Fibroblast of skin of right quadriceps (primary cell): Measurements from ENCODE around the gene SAGE1.
A peak's percentile ranks its signal among the peaks of the same experiment; 100 is the strongest.
"Not testable (repeated sequence)": the region's sequence is repeated elsewhere in the genome, so short reads cannot be mapped to it uniquely, and the experiment has no call there.

Experiments used
- DNase-seq: peaks from one replicate; pipeline ENCODE4 v3.0.0-alpha.2; 2013

Gene SAGE1

GRCh38 chrX:135893294-135893817 lies at the start of gene SAGE1, which contains the start of gene CT45A10:
Gene SAGE1, plus strand, starts transcription at chrX:135893716. Its CDS starts 2,527 bp downstream, at chrX:135896243.
Gene CT45A10, minus strand, starts transcription at chrX:135893444. Its CDS starts 8,100 bp downstream, at chrX:135885344.
- no peak for DNase-seq

DNA sequence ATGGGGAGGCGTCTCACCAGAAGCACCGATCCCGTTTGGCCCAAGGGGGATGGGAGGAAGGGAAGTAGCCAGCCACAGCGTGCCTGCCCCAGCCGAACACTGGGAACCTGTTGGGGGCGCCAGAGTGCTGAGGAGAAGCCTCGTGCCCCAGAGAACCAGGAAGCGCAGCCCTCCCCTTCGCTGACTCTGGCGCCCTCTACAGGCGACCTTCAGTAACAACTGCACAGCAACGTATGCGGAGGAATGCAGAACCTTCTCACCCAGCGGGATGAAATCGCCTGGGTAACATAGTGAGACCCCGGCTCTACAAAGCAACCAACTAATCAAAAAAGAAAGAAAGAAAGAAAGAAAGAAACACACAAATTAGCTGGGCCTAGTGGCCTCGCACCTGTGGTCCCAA lies 39.1 kb upstream of the SAGE1 start, which contains the start of gene CT45A8:
CT45A8 (minus strand) TSS at position 101 of the 400 bp plus-strand sequence. CDS start 3,755 bp downstream, outside the sequence.
- not testable (repeated sequence) for DNase-seq

DNA sequence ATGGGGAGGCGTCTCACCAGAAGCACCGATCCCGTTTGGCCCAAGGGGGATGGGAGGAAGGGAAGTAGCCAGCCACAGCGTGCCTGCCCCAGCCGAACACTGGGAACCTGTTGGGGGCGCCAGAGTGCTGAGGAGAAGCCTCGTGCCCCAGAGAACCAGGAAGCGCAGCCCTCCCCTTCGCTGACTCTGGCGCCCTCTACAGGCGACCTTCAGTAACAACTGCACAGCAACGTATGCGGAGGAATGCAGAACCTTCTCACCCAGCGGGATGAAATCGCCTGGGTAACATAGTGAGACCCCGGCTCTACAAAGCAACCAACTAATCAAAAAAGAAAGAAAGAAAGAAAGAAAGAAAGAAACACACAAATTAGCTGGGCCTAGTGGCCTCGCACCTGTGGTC lies 21.8 kb upstream of the SAGE1 start, which contains the start of gene CT45A9:
CT45A9 (minus strand) TSS at position 101 of the 400 bp plus-strand sequence. CDS start 3,751 bp downstream, outside the sequence.
- not testable (repeated sequence) for DNase-seq

DNA sequence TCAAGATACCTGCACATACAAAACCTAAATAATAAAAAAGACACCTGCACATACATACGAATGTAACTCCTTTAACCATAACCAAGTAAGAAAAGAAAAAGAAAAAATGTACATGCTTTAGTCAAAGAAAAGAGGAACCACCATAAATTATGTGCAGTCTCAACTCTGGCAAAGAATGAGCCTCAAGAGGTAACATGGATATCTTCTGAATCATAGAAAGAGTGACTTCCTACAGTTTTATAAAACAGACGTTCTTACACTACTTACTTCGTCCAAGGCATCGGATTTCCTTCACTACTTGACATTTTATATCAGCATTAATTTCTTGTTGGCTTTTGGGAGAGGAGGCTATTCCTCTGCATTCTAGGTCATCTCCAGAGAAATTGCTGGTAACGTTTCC lies 10.8 kb upstream of the SAGE1 start:
- not testable (repeated sequence) for DNase-seq

GRCh38 chrX:135888230-135888629 lies 5.3 kb upstream of the SAGE1 start:
- not testable (repeated sequence) for DNase-seq

DNA sequence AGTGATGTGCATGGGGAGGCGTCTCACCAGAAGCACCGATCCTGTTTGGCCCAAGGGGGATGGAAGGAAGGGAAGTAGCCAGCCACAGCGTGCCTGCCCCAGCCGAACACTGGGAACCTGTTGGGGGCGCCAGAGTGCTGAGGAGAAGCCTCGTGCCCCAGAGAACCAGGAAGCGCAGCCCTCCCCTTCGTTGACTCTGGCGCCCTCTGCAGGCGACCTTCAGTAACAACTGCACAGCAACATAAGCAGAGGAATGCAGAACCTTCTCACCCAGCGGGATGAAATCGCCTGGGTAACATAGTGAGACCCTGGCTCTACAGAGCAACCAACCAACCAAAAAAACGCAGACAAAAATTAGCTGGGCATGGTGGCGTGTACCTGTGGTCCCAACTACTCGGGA lies 4.5 kb upstream of the SAGE1 start:
- not testable (repeated sequence) for DNase-seq

- no peak for DNase-seq
Observed at GRCh38 chrX:135890087-135890585, 3.4 kb upstream of the SAGE1 start.

DNA sequence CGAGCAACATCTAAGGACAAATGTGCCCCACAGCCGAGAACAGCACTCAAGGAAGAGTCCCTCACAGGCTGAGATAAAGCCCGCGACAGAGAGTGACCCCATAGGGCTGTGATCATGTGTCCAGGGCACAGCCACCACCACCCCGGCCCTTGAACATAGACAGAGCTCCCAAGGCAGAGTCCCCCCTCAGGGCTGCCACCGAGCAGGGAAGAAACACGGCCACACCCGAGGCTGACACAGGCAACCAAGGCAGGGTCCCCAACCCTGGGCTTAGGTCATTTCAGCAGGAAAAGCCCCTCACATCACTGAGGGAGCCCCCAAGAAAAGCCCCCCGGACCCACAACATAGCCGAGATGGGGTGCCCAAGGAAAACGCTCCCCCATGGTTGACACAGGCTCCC lies 735 bp upstream of the SAGE1 start:
- DNase-seq, result no peak

DNA sequence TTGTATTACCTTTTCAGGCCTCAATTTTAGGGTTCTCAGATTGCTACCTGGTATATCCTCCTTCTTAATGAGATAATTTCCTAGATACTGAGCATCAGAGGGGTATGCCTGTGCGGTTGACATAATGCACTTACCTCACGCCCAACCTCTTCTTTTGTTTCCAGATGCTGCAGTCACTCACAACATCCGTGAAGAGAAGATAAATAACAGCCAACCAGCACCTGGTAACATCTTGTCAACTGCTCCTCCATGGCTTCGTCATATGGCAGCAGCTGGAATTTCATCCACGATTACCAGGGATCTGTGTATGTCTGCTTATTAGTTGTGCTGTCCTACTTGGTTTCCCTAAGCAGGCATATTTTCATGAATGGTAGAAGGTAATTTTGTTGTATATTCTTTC lies 16.7 kb downstream of the SAGE1 start:
- no peak for DNase-seq

DNA sequence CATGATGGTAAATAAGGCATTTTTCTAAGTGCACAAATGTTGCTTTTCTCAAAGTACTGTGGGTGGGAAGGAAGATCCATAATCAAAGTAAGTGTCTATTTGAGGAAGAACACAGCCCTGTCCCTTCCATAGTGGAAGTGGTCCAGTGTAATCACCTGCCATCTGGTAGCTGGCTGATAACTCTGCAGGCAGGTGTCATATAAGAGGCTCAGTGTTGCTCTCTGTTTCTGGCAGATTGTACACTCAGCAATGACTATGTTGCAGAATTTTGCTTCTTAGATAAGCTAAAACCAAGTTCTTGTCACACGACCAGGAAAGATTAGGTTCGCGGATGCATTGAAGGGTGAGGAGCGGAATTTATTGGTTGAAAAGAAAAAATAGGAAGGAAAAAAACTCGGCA lies 20.9 kb downstream of the SAGE1 start:
- DNase-seq, result no peak

- DNase-seq, result not testable (repeated sequence)
Observed at GRCh38 chrX:135920516-135920915, 27.0 kb downstream of the SAGE1 start.

DNA sequence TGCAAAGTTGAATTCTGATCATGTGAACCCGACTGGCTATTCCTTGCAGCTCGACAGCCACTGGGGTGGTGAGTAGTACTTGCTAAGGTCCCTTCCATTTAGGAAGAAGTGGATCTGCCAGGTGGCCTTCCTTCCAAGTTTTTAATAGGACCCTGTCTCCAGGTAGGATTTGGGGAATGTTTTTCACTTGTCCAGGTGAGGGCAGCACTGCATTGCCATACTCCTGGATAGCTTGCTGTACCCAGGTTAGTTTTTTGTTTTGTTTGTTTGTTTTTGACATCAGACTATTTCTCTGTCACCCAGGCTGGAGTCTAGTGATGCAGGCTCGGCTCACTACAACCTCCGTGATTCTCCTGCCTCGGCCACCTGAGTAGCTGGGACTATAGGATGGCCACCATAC lies 29.8 kb downstream of the SAGE1 start:
- DNase-seq, result no peak

DNA sequence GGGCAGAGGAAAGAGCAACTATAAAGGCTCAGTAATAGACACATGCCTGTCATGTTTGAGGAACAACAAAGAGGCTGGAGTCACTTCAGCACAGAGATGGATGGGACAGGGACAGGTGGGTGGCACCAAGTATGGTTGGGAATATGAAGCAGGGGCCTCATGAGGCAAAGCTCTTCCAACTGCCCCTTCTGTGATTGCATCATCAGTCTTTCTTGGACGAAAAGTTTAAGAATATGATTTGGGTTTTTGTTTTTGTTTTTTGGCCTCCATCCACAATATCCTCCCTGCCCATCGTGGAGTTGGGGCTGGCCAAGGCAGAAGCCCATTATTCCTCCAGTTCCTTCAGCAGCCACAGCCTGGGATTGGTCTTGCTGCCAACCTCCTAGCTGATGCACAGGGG lies 34.4 kb downstream of the SAGE1 start:
- DNase-seq, result no peak

- peak; percentile 11 for DNase-seq
Observed at GRCh38 chrX:135931644-135932487, 38.4 kb downstream of the SAGE1 start.

GRCh38 chrX:135944486-135944885 lies 51.0 kb downstream of the SAGE1 start:
- no peak for DNase-seq

DNA sequence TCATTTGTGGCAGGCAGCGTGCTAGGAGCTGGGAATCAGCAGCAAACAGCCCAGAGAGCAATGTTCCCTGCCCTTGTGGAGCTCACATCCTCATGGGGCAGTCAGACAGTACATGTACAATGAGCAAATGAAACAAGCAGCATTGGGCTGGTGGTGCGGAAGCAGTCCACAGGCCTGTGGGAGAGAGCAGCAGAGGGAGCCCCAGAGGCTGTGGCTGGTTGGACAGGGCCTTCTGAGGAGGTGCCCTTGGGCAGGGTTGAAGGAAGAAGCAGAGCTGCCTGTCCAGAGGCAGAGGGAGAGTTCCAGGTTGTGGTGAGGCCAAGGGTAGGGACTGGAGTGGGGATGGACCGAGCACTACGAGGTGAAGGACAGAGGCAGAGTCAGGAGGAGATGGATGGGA lies 57.8 kb downstream of the SAGE1 start:
- DNase-seq, result no peak
